Measurements from ENCODE around the gene ADARB1.
"Not testable (repeated sequence)": the region's sequence is repeated elsewhere in the genome, so short reads cannot be mapped to it uniquely, and the experiment has no call there.

Gene ADARB1

GRCh38 chr21:45132841-45133573 is 58.6 kb downstream of the ADARB1 start:
- TF ChIP-seq, protein P1, sequence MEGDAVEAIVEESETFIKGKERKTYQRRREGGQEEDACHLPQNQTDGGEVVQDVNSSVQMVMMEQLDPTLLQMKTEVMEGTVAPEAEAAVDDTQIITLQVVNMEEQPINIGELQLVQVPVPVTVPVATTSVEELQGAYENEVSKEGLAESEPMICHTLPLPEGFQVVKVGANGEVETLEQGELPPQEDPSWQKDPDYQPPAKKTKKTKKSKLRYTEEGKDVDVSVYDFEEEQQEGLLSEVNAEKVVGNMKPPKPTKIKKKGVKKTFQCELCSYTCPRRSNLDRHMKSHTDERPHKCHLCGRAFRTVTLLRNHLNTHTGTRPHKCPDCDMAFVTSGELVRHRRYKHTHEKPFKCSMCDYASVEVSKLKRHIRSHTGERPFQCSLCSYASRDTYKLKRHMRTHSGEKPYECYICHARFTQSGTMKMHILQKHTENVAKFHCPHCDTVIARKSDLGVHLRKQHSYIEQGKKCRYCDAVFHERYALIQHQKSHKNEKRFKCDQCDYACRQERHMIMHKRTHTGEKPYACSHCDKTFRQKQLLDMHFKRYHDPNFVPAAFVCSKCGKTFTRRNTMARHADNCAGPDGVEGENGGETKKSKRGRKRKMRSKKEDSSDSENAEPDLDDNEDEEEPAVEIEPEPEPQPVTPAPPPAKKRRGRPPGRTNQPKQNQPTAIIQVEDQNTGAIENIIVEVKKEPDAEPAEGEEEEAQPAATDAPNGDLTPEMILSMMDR (IDR thresholded peaks at IDR 0.05), result no peak
- no peak for TF ChIP-seq ZFX (IDR thresholded peaks at IDR 0.05; ENCODE audit: borderline replicate concordance)

GRCh38 chr21:45133574-45134278 is 59.3 kb downstream of the ADARB1 start:
- not testable (repeated sequence) for H3K27ac ChIP-seq

More at GRCh38 chr21:45132841-45133573, 58.6 kb downstream of the ADARB1 start:
- H3K27ac ChIP-seq, result no peak overlapping the region

- no peak overlapping the region for H3K27ac ChIP-seq
- TF ChIP-seq, protein P1 (IDR thresholded peaks at IDR 0.05), result no peak
- no peak for TF ChIP-seq ZFX (IDR thresholded peaks at IDR 0.05; ENCODE audit: borderline replicate concordance)
These were observed 60.1 kb downstream of the ADARB1 start for GRCh38 chr21:45134279-45135076.

DNA sequence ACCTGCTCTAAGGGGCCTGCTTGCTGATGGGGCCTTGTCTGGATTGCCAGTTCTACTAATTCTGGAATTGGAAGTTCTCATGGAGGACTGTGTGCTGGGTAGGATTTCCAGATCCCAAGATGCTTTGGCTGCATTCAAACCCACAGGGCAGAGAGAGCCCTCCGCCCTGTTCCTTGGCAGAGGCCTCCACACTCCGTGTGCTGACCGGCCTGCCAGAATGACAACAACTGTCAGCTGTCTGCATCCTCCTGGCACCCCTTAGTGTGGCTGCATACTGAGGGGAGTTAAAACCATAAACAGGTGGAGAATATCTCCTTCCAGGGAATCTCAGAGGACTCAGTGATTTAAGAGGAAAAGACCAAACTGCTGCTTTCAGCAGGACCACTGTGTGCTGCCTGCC is 60.7 kb downstream of the ADARB1 start:
- H3K27ac ChIP-seq, result no peak overlapping the region

DNA sequence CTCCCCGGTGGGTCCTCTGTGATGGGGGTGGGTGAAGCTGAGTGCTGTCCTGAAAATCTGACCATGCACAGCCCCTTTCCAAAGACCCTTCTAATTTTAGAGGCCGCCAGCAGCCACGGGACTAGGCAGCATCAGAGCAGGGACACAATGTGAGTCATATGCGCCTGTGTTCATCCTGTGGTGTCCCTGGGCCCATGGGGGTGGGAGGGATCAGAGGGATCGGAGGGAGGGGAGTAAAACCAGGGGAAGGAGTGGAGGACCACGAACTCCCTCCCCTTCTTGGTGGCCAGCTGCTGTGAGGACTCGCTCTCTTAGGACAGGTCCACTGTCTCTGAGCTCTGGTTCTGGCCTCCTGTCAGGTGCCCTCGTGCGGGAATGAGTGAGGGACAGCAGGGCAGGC is 61.5 kb downstream of the ADARB1 start:
- TF ChIP-seq, protein P1 (IDR thresholded peaks at IDR 0.05), result no peak
- TF ChIP-seq ZFX (IDR thresholded peaks at IDR 0.05; ENCODE audit: borderline replicate concordance), result no peak
- H3K27ac ChIP-seq, result no peak overlapping the region

More for the DNA sequence above, 60.7 kb downstream of the ADARB1 start:
- TF ChIP-seq, protein P1 (IDR thresholded peaks at IDR 0.05), result no peak

- H3K27ac ChIP-seq, result no peak overlapping the region
- TF ChIP-seq, protein P1 (IDR thresholded peaks at IDR 0.05), result no peak
- TF ChIP-seq ZFX (IDR thresholded peaks at IDR 0.05; ENCODE audit: borderline replicate concordance), result no peak
These were observed 62.1 kb downstream of the ADARB1 start for GRCh38 chr21:45136500-45136899.

GRCh38 chr21:45136927-45137611 is 62.7 kb downstream of the ADARB1 start:
- H3K27ac ChIP-seq, result no peak overlapping the region
- no peak for TF ChIP-seq ZFX (IDR thresholded peaks at IDR 0.05; ENCODE audit: borderline replicate concordance)
- TF ChIP-seq, protein P1 (IDR thresholded peaks at IDR 0.05), result peak; percentile 90

Measured in 22Rv1 (cell line).